Kidney (tissue), 14 donors: ENCODE measurements around the gene CA14. TPM values are rescaled to one million over a fixed set of nuclear protein-coding genes. Genes with fewer than 3 reads are reported as not detected.
"Not testable (repeated sequence)": the region's sequence is repeated elsewhere in the genome, so short reads cannot be mapped to it uniquely, and the experiment has no call there.

Experiments
- DNase-seq, 5 donors: peaks; one replicate each; pipeline ENCODE4 v3.0.0-alpha.2; 2013 to 2020
- FAIRE-seq: peaks from 2 replicates; lab custom pipeline; 2012; peaks lifted over from hg19 to GRCh38; lab: Jason Lieb, UNC
- H3K27ac ChIP-seq, 2 donors: one replicate each; pipeline ENCODE4 v1.7.0; 2013; ENCODE audit warnings: low read depth in 2 of 2, low read length in 2 of 2, inconsistent platforms in 1 of 2
- H3K27me3 ChIP-seq: one replicate; pipeline ENCODE4 v1.7.1; 2013; ENCODE audit warnings: low read length, inconsistent platforms; ENCODE audit not compliant: control insufficient read depth, insufficient read depth
- H3K36me3 ChIP-seq, 3 donors: one replicate each; pipeline versions ENCODE4 v1.7.0 to v1.7.1; 2013; ENCODE audit warnings: low read length in 3 of 3, control low read depth in 1 of 3, inconsistent platforms in 1 of 3; ENCODE audit not compliant: insufficient read depth in 3 of 3, control insufficient read depth in 2 of 3
- H3K4me1 ChIP-seq, 3 donors: one replicate each; pipeline versions ENCODE4 v1.7.0 to v1.7.1; 2013; ENCODE audit warnings: low read length in 3 of 3, inconsistent platforms in 1 of 3, low read depth in 1 of 3; ENCODE audit not compliant: control insufficient read depth in 2 of 3, insufficient read depth in 2 of 3
- H3K4me3 ChIP-seq, 3 donors: one replicate each; pipeline versions ENCODE4 v1.7.0 to v1.8.1; 2013; ENCODE audit warnings: low read length in 3 of 3, control low read depth in 1 of 3, inconsistent platforms in 1 of 3
- H3K9ac ChIP-seq, 3 donors: one replicate each; pipeline versions ENCODE4 v1.7.0 to v1.7.1; 2013; ENCODE audit warnings: low read length in 3 of 3, control low read depth in 1 of 3, inconsistent platforms in 1 of 3
- H3K9me3 ChIP-seq, 3 donors: one replicate each; pipeline versions ENCODE4 v1.7.0 to v1.7.1; 2013; ENCODE audit warnings: low read length in 3 of 3, control low read depth in 1 of 3, inconsistent platforms in 1 of 3; ENCODE audit not compliant: control insufficient read depth in 2 of 3, insufficient read depth in 1 of 3
- CTCF ChIP-seq: IDR thresholded peaks from 3 replicates; pipeline ENCODE4 v1.5.1; 2012; ENCODE audit warnings: mild to moderate bottlenecking, moderate library complexity, borderline replicate concordance; ENCODE audit not compliant: insufficient read depth; ENCODE audit errors: extremely low read depth
- intact Hi-C: fragments of 100-400 bp; cut with DNase I; formaldehyde crosslinking; loops from one replicate; pipeline ENCODE4 v1.11.1; 2022
- polyA plus RNA-seq: library from polyadenylated mRNA; stranded (reverse); fragments of 350-450 nt; fragmentation: Illumina TruSeq; extraction: RNeasy Lipid Tissue Mini Kit (QIAGEN cat#74804); gene quantifications from one replicate; pipeline ENCODE4 v1.2.3, GENCODE V29; 2014; ENCODE audit warnings: low read depth, low replicate concordance; ENCODE audit not compliant: insufficient read depth
- total RNA-seq: library from RNA; stranded (reverse); fragmentation: NEBNext Ultra II Directional; extraction: Animal tissue kit (Norgen Biotek cat#: 25700); gene quantifications from one replicate; pipeline ENCODE4 v1.2.1, GENCODE V29; 2021
- donor health status: control.
- donor health status: control.
- donor health status: control.
- donor health status: control.
- donor health status: control.
- donor health status: DM: yes; HTN: yes; CAD: no.
- donor health status: Normal renal cell carcinoma (clear cell type).

The CA14 gene
- total and polyA plus RNA-seq, 2 donors from 2014 or later = 0.35 to 0.41 TPM

GRCh38 chr1:150210706-150211105 lies 46.9 kb upstream of the CA14 start:
- no peak overlapping the region for H3K27ac ChIP-seq

GRCh38 chr1:150212070-150212469 lies 45.5 kb upstream of the CA14 start:
- DNase-seq (no peak), FAIRE-seq (no peak)
- Histone ChIP-seq H3K9me3 (no peaks in the 10 kb centered on the region), H3K36me3 (no peaks in the 10 kb centered on the region), H3K9ac (no peak overlapping the region), H3K27me3 (no peaks in the 10 kb centered on the region), H3K27ac (no peak overlapping the region), H3K4me3 (no peak overlapping the region), H3K4me1 (peaks cover 0 to 3% (median 0%) of the 10 kb centered on the region in 3 donors)
- intact Hi-C loops = no loop called here
- TF ChIP-seq CTCF = no peak

More at GRCh38 chr1:150210706-150211105, 46.9 kb upstream of the CA14 start:
- no peaks in the 10 kb centered on the region for H3K9me3 ChIP-seq
- no peaks in the 10 kb centered on the region for H3K36me3 ChIP-seq
- H3K9ac ChIP-seq = no peak overlapping the region
- peaks cover 0 to 3% (median 0%) of the 10 kb centered on the region in 3 donors for H3K4me1 ChIP-seq
- no peaks in the 10 kb centered on the region for H3K27me3 ChIP-seq
- no peak for TF ChIP-seq CTCF
- DNase-seq (no peak), FAIRE-seq (no peak)
- H3K4me3 ChIP-seq = no peak overlapping the region
- intact Hi-C loops = no loop called here

GRCh38 chr1:150213170-150214098 lies 44.1 kb upstream of the CA14 start:
- H3K9ac ChIP-seq = peak overlapping the region in 2 of 3 donors; percentile 54 to 77
- H3K4me1 ChIP-seq = peaks cover 0 to 3% (median 0%) of the 10 kb centered on the region in 3 donors
- peak overlapping the region; percentile 51 to 79 (median 69) for H3K4me3 ChIP-seq
- peak overlapping the region; percentile 36 to 72 for H3K27ac ChIP-seq
- H3K36me3 ChIP-seq = no peaks in the 10 kb centered on the region
- FAIRE-seq = peak; percentile 3
- H3K27me3 ChIP-seq = no peaks in the 10 kb centered on the region
- peak; percentile 45 for TF ChIP-seq CTCF
- no peaks in the 10 kb centered on the region for H3K9me3 ChIP-seq
- intact Hi-C loops = no loop called here
- DNase-seq = peak; percentile 96 to 99 (median 97)

GRCh38 chr1:150214099-150214756 lies 43.3 kb upstream of the CA14 start:
- H3K9me3 ChIP-seq, H3K36me3 ChIP-seq, H3K4me1 ChIP-seq, DNase-seq, H3K27me3 ChIP-seq, FAIRE-seq, intact Hi-C loops: not testable (repeated sequence)
- peak overlapping the region in 2 of 3 donors; percentile 54 to 77 for H3K9ac ChIP-seq
- peak overlapping the region; percentile 20 to 72 for H3K27ac ChIP-seq
- H3K4me3 ChIP-seq = peak overlapping the region; percentile 51 to 79 (median 69)

GRCh38 chr1:150215855-150216254 lies 41.7 kb upstream of the CA14 start:
- intact Hi-C loops, DNase-seq, H3K4me1 ChIP-seq, H3K9me3 ChIP-seq, H3K27ac ChIP-seq, H3K36me3 ChIP-seq, H3K9ac ChIP-seq, FAIRE-seq, H3K27me3 ChIP-seq, H3K4me3 ChIP-seq: not testable (repeated sequence)
